Epithelial cell of alveolus of lung (primary cell): ENCODE data around the gene MLN. TPM values are rescaled to one million over a fixed set of nuclear protein-coding genes. Genes with fewer than 3 reads are reported as not detected.

Source experiments
- total RNA-seq: library from RNA; depleted of rRNA; stranded (reverse); fragments of >200 nt; gene quantifications from 2 replicates; pipeline ENCODE4 v1.2.1, GENCODE V29; 2015

The MLN gene, protein sequence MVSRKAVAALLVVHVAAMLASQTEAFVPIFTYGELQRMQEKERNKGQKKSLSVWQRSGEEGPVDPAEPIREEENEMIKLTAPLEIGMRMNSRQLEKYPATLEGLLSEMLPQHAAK
- total RNA-seq: not detected in 2 replicates

DNA sequence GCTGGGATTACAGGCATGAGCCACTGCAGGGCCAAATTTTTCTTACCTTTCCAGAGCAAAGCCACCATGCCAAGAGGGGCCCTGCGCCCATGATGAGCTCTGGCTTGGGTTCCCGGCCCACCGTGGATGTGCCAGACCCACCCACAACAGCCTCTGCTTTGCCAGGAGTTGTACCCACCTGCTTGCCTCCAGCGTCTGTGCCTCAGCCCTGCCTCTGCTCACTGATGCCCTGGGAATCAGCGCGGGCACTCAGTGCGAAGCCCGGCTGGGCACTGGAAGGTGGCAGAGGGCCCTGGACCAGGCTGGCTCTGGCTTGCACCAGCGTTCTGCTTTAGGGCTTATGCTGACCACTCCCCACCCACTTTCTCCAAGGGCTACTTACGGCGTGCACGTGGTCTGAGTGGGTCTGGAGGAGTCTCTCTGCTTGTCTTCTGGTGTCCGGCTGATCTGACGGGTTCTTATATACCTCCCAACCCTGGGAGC is at the start of gene MLN:
TSS of gene MLN (minus strand) at position 433 of the 483 bp plus-strand sequence. CDS start 2,840 bp downstream, outside the sequence.

DNA sequence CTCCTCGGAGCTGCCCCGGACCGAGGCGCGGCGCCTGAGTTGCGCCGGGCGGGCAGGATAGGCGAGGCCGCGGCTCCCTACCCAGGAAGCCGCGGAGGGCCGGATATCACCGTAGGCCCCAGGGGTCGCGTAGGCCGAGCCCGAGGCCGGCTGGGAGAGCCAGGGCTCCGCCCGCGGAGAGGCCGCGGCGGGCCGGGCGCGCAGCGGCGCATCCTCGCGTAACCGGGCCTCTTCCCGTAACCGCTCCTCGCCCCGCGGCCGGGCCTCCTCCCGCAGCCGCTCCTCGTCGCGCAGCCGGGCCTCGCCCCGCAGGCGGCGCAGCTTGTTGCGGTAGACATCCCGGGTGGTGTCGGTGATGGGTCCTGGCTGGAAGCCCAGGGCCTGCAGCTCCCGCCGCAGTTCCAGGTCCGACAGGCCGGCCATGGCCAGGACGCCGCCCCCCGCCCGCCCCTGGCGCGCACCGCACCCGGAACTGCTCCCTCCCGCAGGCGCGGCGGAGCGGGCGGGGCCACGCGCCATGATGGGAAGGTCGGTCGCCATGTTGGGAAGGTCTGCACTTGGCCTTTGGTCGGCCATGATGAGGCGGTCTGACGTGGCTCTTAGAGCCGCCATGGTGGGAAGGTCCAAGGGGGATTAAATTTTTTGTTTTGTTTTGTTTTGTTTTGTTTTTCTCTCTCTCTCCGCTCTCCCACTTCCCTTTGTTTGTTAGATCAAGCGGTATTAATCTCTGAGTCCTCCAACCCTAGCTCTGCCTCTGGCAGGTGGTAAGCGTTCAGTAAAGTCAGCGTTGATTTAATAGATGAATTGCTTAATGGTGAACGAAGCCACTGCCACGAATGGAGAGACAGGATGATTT is 14.9 kb downstream of the MLN start, which contains the start of gene LEMD2:
TSS of gene LEMD2 (minus strand) at position 437 of the 856 bp plus-strand sequence. CDS start at position 423, 14 bp downstream.

DNA sequence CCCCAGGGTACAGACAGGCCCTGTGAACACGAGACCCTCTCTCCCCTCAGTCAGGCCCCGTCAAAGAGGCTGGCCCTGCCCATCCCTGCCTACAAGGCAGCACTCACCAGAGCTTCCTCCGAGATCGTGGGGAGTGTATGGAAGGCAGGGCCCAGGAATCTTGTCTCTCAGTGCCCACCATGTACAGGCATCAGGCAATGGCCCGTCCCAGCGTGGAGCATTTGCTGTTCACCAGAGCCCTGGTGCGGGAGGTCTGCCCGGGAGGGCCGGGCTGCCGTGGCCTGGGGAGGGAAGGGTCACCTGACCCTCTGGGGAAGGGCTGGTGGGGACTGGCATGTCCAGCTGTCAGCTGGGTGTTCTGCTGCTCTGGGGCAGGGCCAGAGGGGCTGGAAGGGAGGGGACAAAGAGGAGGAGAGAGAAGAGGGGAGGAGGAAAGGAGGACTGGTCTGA is 57.1 kb downstream of the MLN start, which contains the start of gene IP6K3:
TSS of gene IP6K3 (minus strand) at position 255 of the 450 bp plus-strand sequence. CDS start 11,429 bp downstream, outside the sequence.

Other genes starting within 250 kb of the MLN start
- 15.1 and 17.1 TPM in 2 replicates for gene BAK1, start 223.7 kb downstream of the MLN start, total RNA-seq
- gene ITPR3, start 182.7 kb downstream of the MLN start, total RNA-seq: 6.9 and 20.8 TPM in 2 replicates
- 18.8 and 65.6 TPM in 2 replicates for gene UQCC2, start 92.3 kb downstream of the MLN start, total RNA-seq
- 1.2 and 6.6 TPM in 2 replicates for gene IP6K3, start 57.1 kb downstream of the MLN start, total RNA-seq
- gene LEMD2, start 14.9 kb downstream of the MLN start, total RNA-seq: 50.0 and 53.3 TPM in 2 replicates